Measurements from ENCODE around the gene BOK.

DNA sequence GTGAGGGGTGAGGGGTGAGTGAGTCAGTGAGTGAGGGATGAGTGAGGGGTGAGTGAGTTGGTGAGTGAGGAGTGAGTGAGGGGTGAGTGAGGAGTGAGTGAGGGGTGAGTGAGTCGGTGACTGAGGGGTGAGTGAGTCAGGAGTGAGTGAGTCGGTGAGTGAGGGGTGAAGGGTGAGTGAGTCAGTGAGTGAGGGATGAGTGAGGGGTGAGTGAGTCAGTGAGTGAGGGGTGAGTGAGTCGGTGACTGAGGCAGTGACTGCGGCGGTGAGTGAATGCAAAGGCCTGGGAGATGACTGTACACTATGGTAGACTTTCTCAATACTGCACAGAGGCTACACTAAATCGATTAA, 61.8 kb downstream of the BOK start:
- TF ChIP-seq TAF1 (IDR thresholded peaks at IDR 0.05; ENCODE audit: borderline replicate concordance, insufficient read depth, low read length) (no peak), POLR2AphosphoS5 (IDR thresholded peaks at IDR 0.05; ENCODE audit: low read depth, low read length) (no peak), SIN3A (IDR thresholded peaks at IDR 0.05; ENCODE audit: borderline replicate concordance, insufficient read depth, low read length) (no peak)
